Thyroid gland (tissue), 4 donors: Measurements from ENCODE around the gene MAS1. TPM values are rescaled to one million over a fixed set of nuclear protein-coding genes. Genes with fewer than 3 reads are reported as not detected.

Experiments used
- DNase-seq, 2 donors: peaks; one replicate each; pipeline ENCODE4 v3.0.0-alpha.2; 2019
- H3K27ac ChIP-seq, 3 donors: fragments of 200-600 bp; sonication (generic); 1 replicate in 2 of 3; 2 replicates in 1 of 3; pipeline ENCODE4 v1.5.1; 2016 to 2019; ENCODE audit warnings: mild to moderate bottlenecking in 1 of 3, moderate library complexity in 1 of 3
- H3K27me3 ChIP-seq: fragments of 200-600 bp; sonication (generic); one replicate; pipeline ENCODE4 v1.5.1; 2019
- H3K36me3 ChIP-seq, 2 donors: fragments of 200-600 bp; sonication (generic); one replicate each; pipeline ENCODE4 v1.5.1; 2016 to 2019
- H3K4me1 ChIP-seq, 2 donors: fragments of 200-600 bp; sonication (generic); one replicate each; pipeline ENCODE4 v1.5.1; 2017 to 2019
- H3K4me3 ChIP-seq, 3 donors: fragments of 200-600 bp; sonication (generic); replicated peaks in 1 of 3; 1 replicate in 2 of 3; 2 replicates in 1 of 3; pipeline ENCODE4 v1.5.1; 2016; ENCODE audit warnings: mild to moderate bottlenecking in 1 of 3
- H3K9me3 ChIP-seq: fragments of 200-600 bp; sonication (generic); one replicate; pipeline ENCODE4 v1.5.1; 2017
- POLR2A ChIP-seq, 2 donors: fragments of 450-650 bp; IDR thresholded peaks; one replicate each; pipeline ENCODE4 v1.6.1; 2017; ENCODE audit warnings: antibody characterized with exemption in 2 of 2, mild to moderate bottlenecking in 2 of 2, moderate library complexity in 1 of 2
- WGBS, 2 donors: methylation state at CpG; one replicate each; pipeline ENCODE4 v1.1.5; 2017; 5-methylcytosine and 5-hydroxymethylcytosine counted together
- intact Hi-C: fragments of 100-400 bp; cut with DNase I; formaldehyde crosslinking; loops from one replicate; pipeline ENCODE4 v1.15.1; 2023
- total RNA-seq, 4 donors: library from RNA; depleted of rRNA; stranded (reverse); fragments of >200 nt; gene quantifications; one replicate each; pipeline ENCODE4 v1.2.3, GENCODE V29; 2016
- TF ChIP-seq, protein P1 (sequence below), 6 experiments: fragments of 200-600 bp in 3 of 6; fragments of 450-650 bp in 3 of 6; sonication (generic) in 3 of 6; IDR thresholded peaks; one replicate each; pipeline ENCODE4 v1.5.1; 2016 to 2019; ENCODE audit warnings: antibody characterized with exemption in 6 of 6, mild to moderate bottlenecking in 2 of 6, inconsistent platforms in 1 of 6, moderate library complexity in 1 of 6

MAS1 gene
- total RNA-seq, 4 donors from 2014 or later, result not detected

DNA sequence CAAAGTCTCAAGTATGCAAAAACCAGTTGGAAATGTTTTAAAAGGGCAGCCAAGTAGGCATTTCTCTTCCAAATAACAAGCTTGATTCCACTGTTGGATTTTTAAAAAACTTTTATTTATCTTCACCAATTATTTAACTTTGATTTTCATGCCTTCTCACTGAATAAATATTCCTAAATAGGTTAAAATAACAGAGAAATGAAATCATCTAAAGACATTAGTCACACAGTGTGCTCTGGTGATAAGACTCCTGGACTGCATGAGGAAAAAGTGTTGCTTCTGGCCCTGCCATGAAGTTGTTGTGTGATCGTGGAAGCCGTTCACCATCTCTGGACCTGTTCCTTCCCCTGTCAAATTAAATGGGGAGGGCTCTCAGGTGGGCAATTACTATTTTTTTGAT is 44.3 kb downstream of the MAS1 start:
- intact Hi-C loops, result no loop called here
- H3K4me3 ChIP-seq, result no peak overlapping the region
- 16 to 23% methylated on average over 2 of the region's 2 CpGs for WGBS, 2 donors
- no peak for DNase-seq
- H3K9me3 ChIP-seq, result no peaks in the 10 kb centered on the region
- H3K4me1 ChIP-seq, result peaks cover 20 to 27% of the 10 kb centered on the region in 2 donors
- TF ChIP-seq, protein P1, sequence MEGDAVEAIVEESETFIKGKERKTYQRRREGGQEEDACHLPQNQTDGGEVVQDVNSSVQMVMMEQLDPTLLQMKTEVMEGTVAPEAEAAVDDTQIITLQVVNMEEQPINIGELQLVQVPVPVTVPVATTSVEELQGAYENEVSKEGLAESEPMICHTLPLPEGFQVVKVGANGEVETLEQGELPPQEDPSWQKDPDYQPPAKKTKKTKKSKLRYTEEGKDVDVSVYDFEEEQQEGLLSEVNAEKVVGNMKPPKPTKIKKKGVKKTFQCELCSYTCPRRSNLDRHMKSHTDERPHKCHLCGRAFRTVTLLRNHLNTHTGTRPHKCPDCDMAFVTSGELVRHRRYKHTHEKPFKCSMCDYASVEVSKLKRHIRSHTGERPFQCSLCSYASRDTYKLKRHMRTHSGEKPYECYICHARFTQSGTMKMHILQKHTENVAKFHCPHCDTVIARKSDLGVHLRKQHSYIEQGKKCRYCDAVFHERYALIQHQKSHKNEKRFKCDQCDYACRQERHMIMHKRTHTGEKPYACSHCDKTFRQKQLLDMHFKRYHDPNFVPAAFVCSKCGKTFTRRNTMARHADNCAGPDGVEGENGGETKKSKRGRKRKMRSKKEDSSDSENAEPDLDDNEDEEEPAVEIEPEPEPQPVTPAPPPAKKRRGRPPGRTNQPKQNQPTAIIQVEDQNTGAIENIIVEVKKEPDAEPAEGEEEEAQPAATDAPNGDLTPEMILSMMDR (IDR thresholded peaks at IDR 0.05), result no peak
- TF ChIP-seq POLR2A (IDR thresholded peaks at IDR 0.05), result no peak
- H3K27me3 ChIP-seq, result no peaks in the 10 kb centered on the region
- peak overlapping the region; percentile 65 to 83 (median 80) for H3K27ac ChIP-seq
- no peaks in the 10 kb centered on the region for H3K36me3 ChIP-seq

GRCh38 chr6:159935633-159936032 is 44.8 kb downstream of the MAS1 start:
- Histone ChIP-seq H3K27me3 (no peaks in the 10 kb centered on the region), H3K27ac (peak overlapping the region; percentile 65 to 83 (median 80)), H3K4me1 (peaks cover 14 to 21% of the 10 kb centered on the region in 2 donors), H3K9me3 (no peaks in the 10 kb centered on the region), H3K36me3 (no peaks in the 10 kb centered on the region), H3K4me3 (no peak overlapping the region)
- no peak for DNase-seq
- TF ChIP-seq, protein P1 (IDR thresholded peaks at IDR 0.05), result no peak
- TF ChIP-seq POLR2A (IDR thresholded peaks at IDR 0.05), result no peak
- WGBS, 2 donors, result 95 to 98% methylated on average over 2 of the region's 2 CpGs
- intact Hi-C loops, result no loop called here

DNA sequence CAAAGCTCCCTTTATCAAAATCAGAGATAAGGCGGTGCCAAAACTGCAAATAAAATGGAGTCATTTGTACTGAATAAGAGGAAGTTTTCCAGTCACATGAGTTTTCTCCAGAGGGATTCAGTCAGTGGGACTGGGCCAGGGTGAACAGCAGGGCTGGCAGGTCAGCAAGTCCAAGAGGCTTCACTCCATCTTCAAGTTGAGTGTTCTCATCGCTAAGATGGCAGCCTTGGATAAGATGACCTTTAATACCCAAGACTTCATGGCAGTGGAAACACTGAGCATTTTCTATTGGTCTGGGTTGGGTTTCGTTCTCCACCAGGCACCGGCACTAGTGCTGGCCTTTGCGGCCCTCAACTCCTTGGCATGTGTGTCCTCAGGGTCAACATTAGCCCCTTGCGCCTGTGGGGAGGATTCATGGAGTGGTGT is 48.8 kb downstream of the MAS1 start:
- no peaks in the 10 kb centered on the region for H3K36me3 ChIP-seq
- no peak overlapping the region for H3K27ac ChIP-seq
- H3K4me1 ChIP-seq, result peaks cover 10 to 18% of the 10 kb centered on the region in 2 donors
- H3K9me3 ChIP-seq, result no peaks in the 10 kb centered on the region
- TF ChIP-seq, protein P1 (IDR thresholded peaks at IDR 0.05), result no peak
- TF ChIP-seq POLR2A (IDR thresholded peaks at IDR 0.05), result no peak
- no peaks in the 10 kb centered on the region for H3K27me3 ChIP-seq
- no peak overlapping the region for H3K4me3 ChIP-seq
- intact Hi-C loops, result loop anchor here (5.0 kb wide), 1 partner anchor 72 kb away; no protein-coding TSS in a partner anchor
- WGBS, 2 donors, result 77 to 78% methylated on average over 6 of the region's 6 CpGs
- DNase-seq, result no peak

Other genes starting within 250 kb of the MAS1 start
- 100 to 1,000 TPM; 132 to 601 (median 296) TPM for gene SOD2, start 197.7 kb upstream of the MAS1 start, total RNA-seq
- 100 to 1,000 TPM in 3 of 4 donors, 10 to 100 TPM in 1; 83.6 to 132 (median 119) TPM for gene WTAP, start 163.5 kb upstream of the MAS1 start, total RNA-seq
- gene ACAT2, start 128.9 kb upstream of the MAS1 start, total RNA-seq, result 10 to 100 TPM in 1 of 4 donors, 1 to 10 TPM in 3; 5.6 to 10.4 (median 7.0) TPM
- gene TCP1, start 101.4 kb upstream of the MAS1 start, total RNA-seq, result 100 to 1,000 TPM in 3 of 4 donors, 10 to 100 TPM in 1; 93.4 to 139 (median 124) TPM
- gene MRPL18, start 100.5 kb upstream of the MAS1 start, total RNA-seq, result 10 to 100 TPM; 48.3 to 85.7 (median 54.2) TPM
- 1 to 10 TPM in 1 of 4 donors, not detected in 3; 2.0 TPM for gene PNLDC1, start 90.7 kb upstream of the MAS1 start, total RNA-seq
- 100 to 1,000 TPM in 2 of 4 donors, 10 to 100 TPM in 2; 82.1 to 104 (median 94.2) TPM for gene IGF2R, start 78.1 kb downstream of the MAS1 start, total RNA-seq
- 1 to 10 TPM; 2.0 to 4.8 (median 3.7) TPM for gene SLC22A1, start 230.8 kb downstream of the MAS1 start, total RNA-seq